ENCODE data around the gene STAT5A.
"Not testable (repeated sequence)": the region's sequence is repeated elsewhere in the genome, so short reads cannot be mapped to it uniquely, and the experiment has no call there.

The STAT5A gene

GRCh38 chr17:42294469-42295398 is 6.4 kb downstream of the STAT5A start:
- peak in 1 of 2 experiments; percentile 75 for DNase-seq (ENCODE audit: low read depth in 1 of 2, low spot score in 1 of 2)
- in situ Hi-C loops (cut with HindIII; ENCODE audit: low pct_unique_long_range_greater_than_20kb, low sequenced_read_pairs) = no loop called here
- no peak for TF ChIP-seq JUND (IDR thresholded peaks at IDR 0.05; ENCODE audit: low read depth)

GRCh38 chr17:42296012-42296411 is 7.7 kb downstream of the STAT5A start:
- no peak for TF ChIP-seq JUND (IDR thresholded peaks at IDR 0.05; ENCODE audit: low read depth)
- in situ Hi-C loops (cut with HindIII; ENCODE audit: low pct_unique_long_range_greater_than_20kb, low sequenced_read_pairs) = no loop called here
- no peak for DNase-seq (ENCODE audit: low read depth in 1 of 2, low spot score in 1 of 2)

GRCh38 chr17:42297775-42298174 is 9.5 kb downstream of the STAT5A start:
- DNase-seq (ENCODE audit: low read depth in 1 of 2, low spot score in 1 of 2); in situ Hi-C loops (cut with HindIII; ENCODE audit: low pct_unique_long_range_greater_than_20kb, low sequenced_read_pairs): not testable (repeated sequence)

GRCh38 chr17:42299361-42299760 is 11.1 kb downstream of the STAT5A start:
- DNase-seq (ENCODE audit: low read depth in 1 of 2, low spot score in 1 of 2); in situ Hi-C loops (cut with HindIII; ENCODE audit: low pct_unique_long_range_greater_than_20kb, low sequenced_read_pairs): not testable (repeated sequence)

GRCh38 chr17:42299913-42300312 is 11.6 kb downstream of the STAT5A start:
- DNase-seq (ENCODE audit: low read depth in 1 of 2, low spot score in 1 of 2); in situ Hi-C loops (cut with HindIII; ENCODE audit: low pct_unique_long_range_greater_than_20kb, low sequenced_read_pairs): not testable (repeated sequence)

- in situ Hi-C loops (cut with HindIII; ENCODE audit: low pct_unique_long_range_greater_than_20kb, low sequenced_read_pairs) = no loop called here
- DNase-seq (ENCODE audit: low read depth in 1 of 2, low spot score in 1 of 2) = no peak
- no peak for TF ChIP-seq JUND (IDR thresholded peaks at IDR 0.05; ENCODE audit: low read depth)
Measured at GRCh38 chr17:42301022-42301421, 12.7 kb downstream of the STAT5A start.

GRCh38 chr17:42303694-42304093 is 15.4 kb downstream of the STAT5A start:
- no peak for DNase-seq (ENCODE audit: low read depth in 1 of 2, low spot score in 1 of 2)
- in situ Hi-C loops (cut with HindIII; ENCODE audit: low pct_unique_long_range_greater_than_20kb, low sequenced_read_pairs) = no loop called here
- no peak for TF ChIP-seq JUND (IDR thresholded peaks at IDR 0.05; ENCODE audit: low read depth)

- TF ChIP-seq JUND (IDR thresholded peaks at IDR 0.05; ENCODE audit: low read depth) = no peak
- DNase-seq (ENCODE audit: low read depth in 1 of 2, low spot score in 1 of 2) = no peak
- in situ Hi-C loops (cut with HindIII; ENCODE audit: low pct_unique_long_range_greater_than_20kb, low sequenced_read_pairs) = no loop called here
Measured at GRCh38 chr17:42304187-42305030, 16.1 kb downstream of the STAT5A start.

GRCh38 chr17:42305031-42305330 is 16.7 kb downstream of the STAT5A start:
- in situ Hi-C loops (cut with HindIII; ENCODE audit: low pct_unique_long_range_greater_than_20kb, low sequenced_read_pairs) = not testable (repeated sequence)

GRCh38 chr17:42305543-42306384 is 17.5 kb downstream of the STAT5A start:
- DNase-seq (ENCODE audit: low read depth in 1 of 2, low spot score in 1 of 2) = no peak
- no peak for TF ChIP-seq JUND (IDR thresholded peaks at IDR 0.05; ENCODE audit: low read depth)
- in situ Hi-C loops (cut with HindIII; ENCODE audit: low pct_unique_long_range_greater_than_20kb, low sequenced_read_pairs) = no loop called here

More at GRCh38 chr17:42305031-42305330, 16.7 kb downstream of the STAT5A start:
- DNase-seq (ENCODE audit: low read depth in 1 of 2, low spot score in 1 of 2) = not testable (repeated sequence)

- in situ Hi-C loops (cut with HindIII; ENCODE audit: low pct_unique_long_range_greater_than_20kb, low sequenced_read_pairs) = no loop called here
- DNase-seq (ENCODE audit: low read depth in 1 of 2, low spot score in 1 of 2) = no peak
- TF ChIP-seq JUND (IDR thresholded peaks at IDR 0.05; ENCODE audit: low read depth) = no peak
Measured at GRCh38 chr17:42306385-42306667, 18.0 kb downstream of the STAT5A start.

- in situ Hi-C loops (cut with HindIII; ENCODE audit: low pct_unique_long_range_greater_than_20kb, low sequenced_read_pairs) = no loop called here
- DNase-seq (ENCODE audit: low read depth in 1 of 2, low spot score in 1 of 2) = no peak
- no peak for TF ChIP-seq JUND (IDR thresholded peaks at IDR 0.05; ENCODE audit: low read depth)
Measured at GRCh38 chr17:42307362-42307927, 19.1 kb downstream of the STAT5A start.
